Urothelium cell line (cell line): Measurements from ENCODE around the gene MADD.
A peak's percentile ranks its signal among the peaks of the same experiment; 100 is the strongest.

Experiments used
- DNase-seq: peaks from one replicate; pipeline ENCODE4 v3.0.0; 2011; ENCODE audit warnings: low spot score, mixed read lengths
- FAIRE-seq: peaks from 2 replicates; lab custom pipeline; 2011; peaks lifted over from hg19 to GRCh38; lab: Jason Lieb, UNC

MADD gene

DNA sequence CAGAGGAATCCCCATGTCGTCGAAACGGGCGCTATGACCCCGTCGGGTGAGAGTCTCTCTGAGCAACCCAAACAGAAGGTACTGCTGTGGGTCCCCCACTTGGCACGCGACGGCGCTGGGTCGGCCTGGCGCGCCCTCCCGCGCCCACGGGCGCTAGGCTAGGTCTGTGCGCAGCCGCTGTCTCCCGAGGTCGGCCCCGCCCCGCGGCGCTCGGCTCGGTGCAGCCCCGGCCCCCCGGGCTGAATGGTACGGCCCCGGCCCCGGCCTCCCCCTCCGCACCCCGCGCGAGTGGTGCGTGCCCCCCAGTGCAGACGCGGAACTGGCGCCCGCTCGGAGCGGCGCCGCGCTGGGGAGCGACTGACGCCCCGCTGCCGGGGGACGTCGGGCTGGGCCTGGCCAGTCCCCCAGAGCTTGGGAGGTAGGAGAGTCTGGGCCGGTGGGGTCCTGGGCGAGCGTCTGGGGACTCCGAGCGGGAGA, at the start of gene MADD:
MADD (plus strand) TSS at position 305 of the 477 bp plus-strand sequence.
- FAIRE-seq = no peak
- peak; percentile 95 for DNase-seq

- FAIRE-seq = no peak
- no peak for DNase-seq
Observed at GRCh38 chr11:47220401-47220821, 49.5 kb upstream of the MADD start.

GRCh38 chr11:47222696-47223095, 47.2 kb upstream of the MADD start:
- no peak for DNase-seq
- no peak for FAIRE-seq

DNA sequence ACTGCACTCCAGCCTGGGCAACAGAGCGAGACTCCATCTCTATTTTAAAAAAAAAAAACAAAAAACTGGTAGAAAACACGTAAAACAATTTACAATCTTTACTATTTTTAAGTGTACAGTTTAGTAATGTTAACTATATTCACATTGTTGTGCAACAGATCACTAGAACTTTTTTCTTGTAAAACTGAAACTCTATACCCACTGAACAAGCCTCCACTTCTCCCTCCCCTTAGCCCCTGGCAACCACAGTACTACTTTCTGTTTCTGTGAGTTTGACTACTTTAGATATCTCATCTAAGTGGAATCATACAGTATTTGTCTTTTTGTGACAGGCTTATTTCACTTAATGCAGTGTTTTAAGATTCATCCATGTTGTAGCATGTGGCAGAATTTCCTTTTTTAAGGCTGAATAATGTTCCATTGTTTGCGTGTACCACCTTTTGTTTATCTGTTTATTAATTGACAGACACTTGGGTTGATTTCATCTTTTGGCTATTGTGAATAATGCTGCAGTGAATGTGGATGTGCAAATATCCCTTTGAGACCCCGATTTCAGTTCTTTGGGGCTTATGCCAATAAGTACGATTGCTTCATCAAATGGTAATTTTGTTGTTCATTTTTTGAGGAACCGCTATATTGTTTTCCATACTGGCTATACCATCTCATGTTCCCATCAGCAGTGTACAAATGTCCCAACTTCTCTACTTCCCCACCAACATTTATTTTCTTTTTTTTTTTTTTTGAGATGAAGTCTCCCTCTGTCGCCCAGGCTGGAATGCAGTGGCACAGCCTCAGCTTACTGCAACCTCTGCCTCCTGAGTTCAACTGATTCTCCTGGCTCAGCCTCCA, 44.2 kb upstream of the MADD start:
- FAIRE-seq (no peak), DNase-seq (no peak)

DNA sequence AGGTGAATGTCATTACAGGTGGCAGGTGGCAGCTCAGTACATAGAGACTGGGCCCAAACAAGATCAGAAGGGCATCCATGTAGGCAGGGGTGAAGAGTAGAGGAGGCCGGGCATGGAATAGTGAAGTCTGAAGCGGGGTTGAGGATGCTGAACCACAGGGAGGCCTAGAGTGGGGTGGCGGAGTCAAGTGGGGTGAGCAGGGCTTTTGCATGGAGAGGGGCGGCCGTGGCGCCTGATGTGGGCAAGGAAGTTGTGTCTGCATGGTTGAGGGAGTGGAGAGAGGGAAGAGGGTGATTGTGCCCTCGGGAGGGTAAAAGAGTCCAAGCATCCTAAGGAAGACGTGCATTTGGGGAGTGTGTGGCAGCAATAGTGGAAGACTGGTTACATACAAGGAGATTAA, 40.8 kb upstream of the MADD start:
- FAIRE-seq (no peak), DNase-seq (no peak)

GRCh38 chr11:47233051-47233450, 36.9 kb upstream of the MADD start:
- FAIRE-seq = no peak
- no peak for DNase-seq

DNA sequence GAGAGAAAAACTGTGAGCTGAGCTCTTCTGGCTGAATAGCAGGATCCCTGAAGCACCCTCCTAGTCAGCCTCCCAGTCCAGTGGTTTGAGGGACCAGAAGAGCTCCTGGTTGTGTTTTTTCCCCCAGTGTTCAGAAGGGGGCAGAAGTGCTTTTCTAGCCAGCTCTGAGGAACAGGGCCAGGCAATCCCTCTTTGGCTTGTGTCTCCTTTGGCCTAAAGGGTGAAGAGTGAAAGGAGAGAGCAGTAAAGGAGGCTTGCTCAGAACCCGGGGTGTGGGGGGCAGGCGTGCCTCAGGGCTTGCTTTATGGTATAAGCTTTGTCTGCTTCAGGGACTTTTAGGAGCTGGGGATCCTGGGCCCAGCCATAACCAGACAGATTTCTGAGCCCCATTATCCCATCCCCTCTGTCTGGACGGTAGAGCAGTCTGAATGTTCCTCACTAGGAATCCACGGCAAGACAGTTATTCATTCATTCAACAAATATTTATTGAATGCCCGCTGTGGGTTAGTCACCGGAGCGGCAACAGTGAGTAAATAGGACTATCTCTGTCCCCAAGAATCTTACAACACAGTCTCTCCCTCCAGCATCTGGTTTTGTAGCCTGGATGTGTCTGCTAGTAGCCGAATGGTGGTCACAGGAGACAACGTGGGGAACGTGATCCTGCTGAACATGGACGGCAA, 35.8 kb upstream of the MADD start:
- DNase-seq (peak; percentile 44), FAIRE-seq (no peak)

DNA sequence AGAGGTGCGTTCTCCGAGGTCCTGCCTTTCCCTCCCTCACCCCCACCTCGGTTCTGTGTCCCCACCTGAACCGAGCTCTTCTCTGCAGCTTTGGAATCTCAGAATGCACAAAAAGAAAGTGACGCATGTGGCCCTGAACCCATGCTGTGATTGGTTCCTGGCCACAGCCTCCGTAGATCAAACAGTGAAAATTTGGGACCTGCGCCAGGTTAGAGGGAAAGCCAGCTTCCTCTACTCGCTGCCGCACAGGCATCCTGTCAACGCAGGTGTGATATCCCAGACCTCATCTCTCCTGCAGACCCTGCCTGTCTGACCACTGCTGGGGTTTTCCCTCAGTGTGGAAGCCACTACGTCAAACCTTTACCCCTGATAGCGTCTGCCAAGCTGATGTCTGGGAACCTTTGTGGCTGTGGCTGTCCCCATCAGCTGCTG, 35.2 kb upstream of the MADD start:
- no peak for FAIRE-seq
- no peak for DNase-seq

GRCh38 chr11:47235163-47235562, 34.8 kb upstream of the MADD start:
- no peak for DNase-seq
- FAIRE-seq = no peak

DNA sequence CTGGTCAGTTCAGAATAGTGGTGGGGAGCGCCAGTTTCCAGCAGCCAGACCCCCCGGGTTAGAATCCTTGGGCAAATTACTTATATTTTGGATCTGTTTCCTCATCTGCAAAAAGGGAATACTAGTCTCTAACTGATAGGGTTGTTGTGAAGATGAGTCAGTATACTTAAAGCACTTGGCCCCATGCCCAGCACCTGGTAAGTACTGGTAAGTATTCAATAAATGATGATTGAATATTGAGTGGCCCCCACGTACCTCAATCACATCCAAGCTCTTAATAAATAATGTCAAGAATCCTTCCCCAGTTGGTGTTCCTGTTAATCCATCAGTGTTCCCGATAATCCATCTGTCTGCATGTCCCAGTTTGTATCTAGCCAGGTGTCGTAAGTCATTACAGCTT, 33.5 kb upstream of the MADD start:
- DNase-seq = no peak

GRCh38 chr11:47239852-47240251, 30.1 kb upstream of the MADD start:
- FAIRE-seq = no peak
- no peak for DNase-seq

More for the DNA sequence above, 33.5 kb upstream of the MADD start:
- FAIRE-seq = no peak

- FAIRE-seq (no peak), DNase-seq (no peak)
Observed at GRCh38 chr11:47241841-47242301, 28.1 kb upstream of the MADD start.

- FAIRE-seq (no peak), DNase-seq (no peak)
Observed at GRCh38 chr11:47242596-47243192, 27.2 kb upstream of the MADD start.

DNA sequence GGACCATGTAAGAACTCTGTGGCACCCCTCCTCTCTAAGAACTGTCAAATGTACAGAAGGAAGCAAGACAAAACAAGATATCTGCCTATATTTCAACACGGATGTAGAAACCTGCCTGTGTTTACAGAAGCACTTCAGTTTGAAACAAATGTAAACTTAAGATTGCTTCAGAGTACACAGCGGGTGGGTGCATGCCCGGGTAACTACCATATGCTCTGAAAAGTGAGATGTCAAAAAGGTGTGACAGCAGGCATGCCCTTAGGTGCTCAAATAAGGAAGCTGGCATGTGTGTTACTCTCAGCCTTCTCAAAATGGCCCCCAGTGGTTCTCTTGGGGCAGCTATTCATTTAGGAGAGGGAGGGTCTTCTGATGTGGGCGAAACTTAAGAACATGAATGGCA, 26.5 kb upstream of the MADD start:
- FAIRE-seq (no peak), DNase-seq (no peak)

DNA sequence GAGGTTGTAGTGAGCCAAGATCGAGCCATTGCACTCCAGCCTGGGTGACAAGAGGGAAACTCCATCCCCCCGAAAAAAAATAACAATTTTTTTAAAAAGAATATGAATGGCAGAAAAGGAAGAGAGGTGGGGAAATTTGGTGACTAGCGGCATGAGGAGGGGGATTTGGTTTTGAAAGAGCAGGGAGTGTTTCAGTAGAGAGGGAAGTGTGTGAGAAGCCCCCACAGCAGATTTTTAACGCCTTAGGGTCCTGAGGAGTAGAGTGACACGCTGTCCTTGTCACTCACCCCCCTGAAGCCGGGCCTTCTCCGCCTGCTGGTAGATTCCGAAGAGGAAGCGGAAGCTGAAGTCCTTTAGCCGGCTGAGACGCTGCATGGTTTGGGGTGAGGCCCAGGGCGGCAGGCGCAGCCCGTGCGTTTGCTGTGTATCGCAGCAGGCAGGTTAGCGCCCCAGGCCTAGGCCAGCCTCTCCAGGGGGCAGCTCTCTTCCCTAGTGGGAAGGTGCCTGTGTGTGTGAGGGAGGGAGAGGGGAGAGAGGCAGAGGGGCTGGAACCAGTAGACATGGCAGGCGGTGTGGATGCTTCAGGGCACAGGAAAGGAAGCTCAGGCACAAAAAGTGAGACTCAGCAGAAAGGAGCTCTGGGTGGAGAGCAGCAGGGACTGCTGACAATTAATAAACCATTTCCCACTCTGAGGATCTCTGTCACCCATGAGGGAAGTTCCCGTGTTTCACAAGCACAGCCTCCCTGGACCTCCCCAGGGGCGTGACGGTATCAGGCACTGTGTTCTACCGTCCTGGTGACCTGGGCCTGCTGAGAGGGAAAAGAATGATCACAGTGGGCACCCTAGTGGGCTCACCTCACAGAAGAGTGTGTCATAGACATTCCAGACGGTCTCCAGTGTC, 25.2 kb upstream of the MADD start:
- FAIRE-seq (no peak), DNase-seq (no peak)

DNA sequence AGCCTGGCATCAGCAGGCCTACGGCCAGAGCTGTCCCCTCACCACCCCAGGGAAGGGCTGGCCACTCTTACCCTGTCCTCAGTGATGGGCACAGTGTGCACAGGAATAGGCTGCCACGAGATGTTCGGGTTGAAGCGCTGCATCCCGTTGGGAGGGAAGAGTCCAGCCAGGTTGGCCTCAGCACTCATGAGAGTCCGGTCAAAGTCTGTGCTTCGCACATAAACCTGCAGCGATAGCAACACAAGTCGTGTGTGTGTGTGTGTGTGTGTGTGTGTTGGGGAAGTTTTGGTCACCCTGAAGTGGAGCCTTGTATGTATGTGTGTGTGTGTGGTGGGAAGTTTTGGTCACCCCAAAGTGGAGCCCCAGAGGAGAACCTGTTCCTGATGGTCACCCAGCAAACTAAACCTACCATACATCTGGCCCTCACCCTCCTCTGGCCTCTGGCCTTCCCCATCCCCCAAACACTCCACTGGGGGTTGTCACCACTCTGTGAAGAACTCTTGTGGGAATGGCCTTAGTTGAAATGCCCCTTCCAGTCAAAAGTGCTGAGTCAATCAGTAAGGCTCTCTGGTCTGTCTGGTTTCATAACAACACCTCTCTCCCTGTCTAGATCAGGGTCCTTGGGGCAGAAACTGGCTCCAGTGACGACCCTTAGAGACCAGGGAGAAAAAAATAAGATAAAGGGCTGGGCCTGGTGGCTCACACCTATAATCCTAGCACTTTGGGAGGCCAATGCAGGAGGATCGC, 24.1 kb upstream of the MADD start:
- FAIRE-seq = no peak
- no peak for DNase-seq

DNA sequence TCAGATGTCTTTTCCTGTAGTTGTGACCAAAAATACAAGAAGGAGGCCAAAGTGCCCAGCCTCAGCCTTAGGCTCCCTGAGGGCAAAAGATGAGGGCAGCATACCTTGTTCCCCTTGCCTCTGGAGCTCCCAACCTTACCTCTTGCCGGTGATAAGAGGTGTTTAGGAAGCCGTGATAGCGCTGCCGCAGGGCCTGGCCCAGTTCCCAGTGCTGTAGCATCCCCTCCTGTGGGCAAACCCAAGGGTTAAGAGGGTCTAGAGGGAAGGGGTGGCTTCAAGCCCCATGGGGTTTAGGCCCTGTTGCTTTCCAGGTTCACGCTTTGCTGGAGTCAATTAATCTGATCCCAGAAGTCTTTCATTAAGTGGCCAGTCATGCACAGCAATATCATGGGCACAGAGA, 22.4 kb upstream of the MADD start:
- FAIRE-seq (no peak), DNase-seq (no peak)

- FAIRE-seq (no peak), DNase-seq (no peak)
Observed at GRCh38 chr11:47248304-47248663, 21.6 kb upstream of the MADD start.

DNA sequence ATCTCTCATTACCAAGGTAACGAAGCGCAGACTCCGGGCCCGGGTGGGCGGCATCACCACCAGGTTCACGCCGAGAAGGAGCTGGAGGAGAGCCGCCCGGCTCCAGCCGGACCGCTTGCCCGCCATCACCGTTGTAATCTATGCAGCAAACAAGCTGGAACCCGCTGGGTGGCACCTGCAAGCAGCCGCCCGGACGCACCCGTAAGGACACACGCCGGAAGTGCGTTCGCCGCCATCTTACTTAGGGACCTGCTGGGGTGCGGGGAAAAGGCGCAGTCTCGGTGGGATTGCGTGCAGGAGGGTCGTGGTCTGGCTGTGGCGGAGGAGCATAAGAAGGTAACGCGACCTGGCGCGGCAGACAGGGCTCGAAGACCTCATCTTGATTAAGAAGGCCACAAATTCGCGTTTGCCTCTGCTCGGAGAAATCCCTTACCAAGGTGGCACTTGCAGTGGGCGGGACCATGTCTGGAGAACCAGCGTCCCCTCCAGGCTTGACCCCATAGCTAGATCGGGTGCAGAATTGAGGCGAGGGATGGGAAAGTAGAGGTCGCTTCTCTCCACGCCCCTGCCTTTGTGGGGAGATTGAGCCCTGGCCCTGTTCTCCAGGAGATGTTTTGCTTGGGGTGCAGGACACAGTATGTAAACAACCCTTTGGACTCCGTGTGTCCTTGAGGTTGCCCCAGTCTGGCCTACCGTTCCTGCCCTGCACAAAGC, 21.1 kb upstream of the MADD start, which contains the start of gene ACP2:
ACP2 (minus strand) TSS at position 151 of the 714 bp plus-strand sequence; CDS start at position 126, 25 bp downstream.
- DNase-seq (peak; percentile 89), FAIRE-seq (peak; percentile 58)
